Lung microvascular endothelial cell (primary cell): ENCODE measurements around the gene RPE. TPM values are rescaled to one million over a fixed set of nuclear protein-coding genes. Genes with fewer than 3 reads are reported as not detected.

Source experiments
- DNase-seq, 2 donors: peaks; one replicate each; pipeline versions ENCODE4 v3.0.0 to v3.0.0-alpha.2; 2010; ENCODE audit warnings: low read depth in 2 of 2
- total RNA-seq: library from RNA; depleted of rRNA; stranded (reverse); fragments of >200 nt; gene quantifications from 2 replicates; pipeline ENCODE4 v1.2.1, GENCODE V29; 2014

RPE gene
- total RNA-seq, 1 donor from 2014 or later, result 73.4 TPM

DNA sequence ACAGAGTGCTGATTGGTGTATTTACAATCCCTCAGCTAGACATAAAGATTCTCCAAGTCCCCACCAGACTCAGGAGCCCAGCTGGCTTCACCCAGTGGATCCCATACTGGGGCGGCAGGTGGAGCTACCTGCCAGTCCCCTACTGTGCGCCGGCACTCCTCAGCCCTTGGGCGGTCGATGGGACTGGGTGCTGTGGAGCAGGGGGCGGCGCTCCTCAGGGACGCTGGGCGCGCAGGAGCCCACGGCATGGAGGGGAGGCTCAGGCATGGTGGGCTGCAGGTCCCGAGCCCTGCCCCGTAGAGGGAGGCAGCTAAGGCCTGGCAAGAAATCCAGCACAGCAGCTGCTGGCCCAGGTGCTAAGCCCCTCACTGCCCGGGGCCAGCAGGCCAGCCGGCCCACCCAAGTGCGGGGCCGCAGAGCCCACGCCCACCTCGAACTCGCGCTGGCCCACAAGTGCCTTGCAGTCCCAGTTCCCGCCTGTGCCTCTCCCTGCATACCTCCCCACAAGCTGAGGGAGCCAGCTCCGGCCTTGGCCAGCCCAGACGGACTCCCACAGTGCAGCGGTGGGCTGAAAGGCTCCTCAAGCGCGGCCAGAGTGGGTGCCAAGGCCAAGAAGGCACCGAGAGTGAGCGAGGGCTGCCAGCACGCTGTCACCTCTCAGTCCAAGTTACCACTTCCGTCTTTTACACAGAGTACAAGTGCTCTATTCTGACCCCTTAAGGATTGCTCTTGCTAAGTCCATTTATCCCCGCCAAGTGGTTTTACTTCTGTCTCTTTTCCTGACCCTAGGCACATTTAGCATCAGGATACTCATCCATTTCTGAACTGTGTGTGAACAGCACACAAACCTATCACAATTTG, 1.7 kb upstream of the RPE start:
- DNase-seq, result no peak

DNA sequence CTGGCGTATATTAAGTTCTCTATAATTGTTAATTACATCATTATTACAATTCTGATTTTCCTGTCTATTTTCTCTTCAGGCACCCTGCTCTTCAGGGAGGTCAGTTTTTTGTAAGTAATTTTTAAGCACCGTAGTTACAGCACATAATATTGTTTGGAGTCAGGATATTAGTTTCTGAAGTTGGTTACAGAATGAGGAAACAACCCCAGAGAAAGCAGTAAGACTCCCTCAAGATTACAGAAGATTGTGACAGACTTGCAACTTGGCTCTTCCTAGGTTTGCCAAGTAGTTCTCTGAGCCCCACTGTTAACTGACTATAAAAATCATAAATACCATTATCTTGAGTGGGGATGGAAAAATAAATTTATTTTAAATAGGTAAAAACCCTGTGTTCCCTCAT, 921 bp downstream of the RPE start:
- no peak for DNase-seq

DNA sequence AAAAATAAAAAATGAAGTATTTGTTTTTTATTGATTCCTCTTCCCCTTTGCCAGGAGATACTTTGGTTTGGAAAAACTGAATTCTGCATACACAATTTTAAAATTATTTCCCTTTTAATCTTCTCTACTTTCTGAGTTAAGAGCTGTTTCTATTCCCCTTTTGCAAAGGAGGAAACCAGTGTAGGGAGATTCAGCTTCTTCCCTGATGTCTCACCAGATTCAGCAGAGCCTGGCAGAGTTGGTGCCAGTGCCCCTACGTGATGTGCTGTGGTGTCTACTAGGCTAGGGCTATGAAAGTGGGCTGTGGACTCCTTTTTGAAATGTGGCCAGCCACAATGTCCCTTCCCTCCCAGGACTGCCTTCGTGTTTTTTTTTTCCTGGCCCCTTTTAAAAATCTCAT, 2.4 kb downstream of the RPE start:
- no peak for DNase-seq

DNA sequence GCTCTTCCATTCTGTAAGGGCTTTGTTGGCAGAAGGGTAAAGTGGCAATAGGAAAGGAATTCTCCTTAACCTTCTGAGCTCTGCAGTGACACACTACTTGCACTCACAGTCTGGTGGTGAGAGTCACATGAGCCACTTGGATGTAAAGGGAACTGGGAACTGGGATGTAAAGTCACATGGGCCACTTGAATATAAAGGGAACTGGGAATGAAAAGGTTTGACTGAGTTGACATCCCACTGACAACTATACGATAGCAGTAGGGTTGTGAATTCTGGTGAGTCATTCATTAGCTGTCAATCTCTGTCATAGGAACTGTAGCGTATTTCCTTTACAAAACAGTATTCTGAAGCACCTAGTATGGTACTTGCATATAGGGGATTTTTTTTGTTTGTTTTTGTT, 5.5 kb downstream of the RPE start:
- DNase-seq, result peak in 1 of 2 donors; percentile 50

DNA sequence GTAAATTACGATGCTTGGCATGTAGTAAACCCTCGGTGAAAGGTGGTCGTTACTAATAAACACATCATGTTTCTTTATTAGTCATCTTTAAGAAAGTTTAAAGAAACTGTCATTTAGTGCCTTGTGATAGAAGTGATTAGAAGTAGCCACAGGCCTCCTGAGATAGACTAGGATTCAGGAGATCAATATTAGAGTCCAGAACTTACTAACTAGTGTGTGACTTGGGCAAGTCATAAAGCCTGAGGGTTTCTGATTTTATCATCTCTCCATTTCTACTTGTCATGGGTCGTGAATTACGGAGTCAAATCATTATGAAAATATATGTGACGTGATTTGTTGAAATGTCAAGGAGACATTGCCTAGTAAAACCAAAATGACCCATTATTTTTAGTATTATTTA, 6.7 kb downstream of the RPE start:
- no peak for DNase-seq

DNA sequence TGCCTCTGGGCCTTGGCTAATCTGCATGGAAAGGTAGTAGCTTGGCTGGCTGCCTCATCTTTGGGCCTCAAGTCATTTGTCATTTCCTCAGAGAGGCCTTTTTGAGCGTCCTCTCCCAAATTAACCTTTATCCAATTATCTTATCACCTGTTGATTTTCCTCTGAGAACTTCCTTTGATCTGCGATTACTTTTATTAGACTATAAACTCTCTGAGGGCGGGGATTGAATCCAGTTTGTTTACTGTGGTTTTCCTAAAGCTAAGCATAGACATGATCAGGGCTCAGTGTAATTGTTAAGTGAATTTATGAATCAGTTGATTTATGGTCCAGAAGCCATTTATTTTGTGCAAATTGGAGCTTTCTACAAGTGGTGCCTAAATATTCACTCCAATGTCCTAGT, 7.5 kb downstream of the RPE start:
- no peak for DNase-seq

DNA sequence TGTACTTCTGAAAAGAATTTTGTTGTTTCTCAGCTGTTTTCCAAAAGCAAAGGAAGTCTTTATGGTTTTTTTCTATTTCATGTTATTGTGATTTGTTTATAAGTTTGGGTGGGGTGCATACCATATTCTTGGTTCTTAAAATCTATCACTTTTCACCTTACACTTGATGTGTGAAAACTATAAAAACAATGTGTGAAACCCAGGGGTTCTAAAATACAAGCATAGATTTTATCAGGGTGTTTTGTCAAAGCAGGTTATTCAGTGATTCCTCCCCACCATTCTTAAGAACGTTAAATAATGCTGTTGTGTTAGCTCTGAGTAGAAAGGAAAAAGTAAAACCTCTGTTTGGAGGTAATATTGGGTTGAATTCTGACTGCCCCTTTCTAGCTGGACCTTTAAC, 17.7 kb downstream of the RPE start:
- DNase-seq, result no peak

DNA sequence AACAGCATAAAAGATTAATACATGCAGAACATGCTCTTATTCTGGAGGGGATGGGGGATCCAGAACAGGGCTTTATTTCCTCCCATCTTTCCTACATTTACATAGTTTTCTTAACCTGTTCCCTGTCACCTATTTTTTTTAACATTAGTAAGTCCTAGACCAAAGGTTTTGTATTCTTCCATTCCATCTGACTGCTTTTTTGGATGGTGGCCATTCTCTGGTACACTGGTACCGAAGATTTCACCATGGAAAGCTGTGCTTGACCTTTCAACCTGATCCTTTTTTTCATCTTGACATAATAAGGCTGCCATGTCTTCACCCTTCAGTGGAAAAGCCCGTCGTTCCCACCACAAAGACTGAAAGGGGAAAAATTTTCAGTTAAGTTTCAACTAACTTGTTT, 20.4 kb downstream of the RPE start:
- no peak for DNase-seq

DNA sequence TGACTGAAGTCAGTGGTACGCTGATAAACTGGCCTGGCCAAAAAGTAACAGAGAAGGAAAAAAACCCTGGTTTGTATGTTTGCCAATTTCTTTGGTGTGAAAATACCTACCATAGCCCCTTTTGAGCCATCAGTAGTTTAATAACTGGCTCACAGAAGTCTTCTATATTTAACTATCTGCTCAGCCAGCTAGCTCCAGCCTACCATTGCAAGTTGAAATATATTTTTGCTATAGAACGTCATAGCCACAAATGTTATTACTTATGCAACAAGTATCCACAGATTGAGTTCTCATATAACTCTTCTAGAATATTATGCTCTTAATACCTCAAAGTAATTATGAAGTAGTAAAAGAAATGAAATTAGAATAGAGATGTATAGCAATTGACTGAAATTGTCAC, 25.2 kb downstream of the RPE start:
- DNase-seq, result no peak

DNA sequence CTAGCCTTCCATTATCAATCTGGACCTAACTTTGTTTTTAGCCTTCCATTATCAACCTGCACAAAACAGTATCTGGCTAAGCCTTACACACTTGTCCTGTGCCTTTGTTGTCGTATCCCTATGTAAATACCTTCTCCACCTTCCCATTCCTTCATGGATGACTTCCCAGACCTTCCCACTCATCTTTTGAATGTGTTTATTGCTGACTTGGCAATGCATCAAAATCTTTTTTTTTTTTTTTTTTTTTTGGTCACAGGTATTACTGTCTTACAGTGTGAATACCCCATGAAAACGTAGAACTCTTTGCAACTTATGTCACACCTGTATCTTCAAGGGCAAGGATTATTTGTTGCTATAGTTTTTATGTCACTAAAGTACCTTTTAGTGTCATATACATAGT, 25.7 kb downstream of the RPE start:
- DNase-seq, result no peak

DNA sequence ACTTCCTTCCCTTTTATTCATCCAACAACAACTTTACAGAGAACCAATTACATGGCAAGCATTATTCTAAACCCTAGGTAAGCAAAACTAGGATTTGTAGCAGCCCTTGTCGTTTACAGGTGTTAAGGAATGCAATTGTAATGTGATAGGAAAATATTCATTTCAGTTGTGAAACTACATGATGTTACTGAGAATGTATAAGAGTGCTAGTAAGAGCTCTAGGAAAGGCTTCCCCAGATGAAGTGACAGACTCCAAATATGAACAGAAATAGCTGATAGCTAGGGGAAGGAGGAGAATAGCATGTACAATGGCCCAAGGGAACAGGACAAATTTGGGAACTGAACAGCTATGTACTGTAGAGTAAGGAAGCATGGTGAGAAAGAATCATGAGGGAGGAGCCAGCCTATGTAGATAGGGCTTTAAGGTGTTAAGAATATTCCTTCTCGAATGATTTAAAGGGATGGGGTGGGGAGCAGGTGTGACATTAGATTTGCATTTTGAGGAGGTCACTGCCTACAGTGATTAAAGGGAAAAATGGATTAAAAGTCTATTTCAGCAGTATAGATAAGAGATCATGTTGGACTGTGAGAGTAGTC, 31.7 kb downstream of the RPE start:
- DNase-seq, result no peak

DNA sequence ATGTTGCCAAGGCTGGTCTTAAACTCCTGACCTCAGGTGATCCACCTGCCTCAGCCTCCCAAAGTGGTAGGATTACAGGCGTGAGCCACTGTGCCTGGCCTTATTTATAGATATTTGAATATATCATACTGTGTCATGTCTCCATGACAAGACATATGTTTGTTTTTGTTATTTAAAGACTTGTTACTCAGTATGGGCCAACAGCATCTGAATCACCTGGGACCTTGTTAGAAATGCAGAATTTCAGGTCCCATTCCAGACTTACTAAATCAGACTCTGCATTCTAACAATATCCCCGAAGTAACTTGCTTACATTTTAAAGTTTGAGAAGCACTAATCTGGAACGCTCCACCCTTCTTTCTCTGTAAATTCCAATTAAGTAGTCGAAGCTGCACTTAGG, 33.2 kb downstream of the RPE start:
- DNase-seq, result no peak

DNA sequence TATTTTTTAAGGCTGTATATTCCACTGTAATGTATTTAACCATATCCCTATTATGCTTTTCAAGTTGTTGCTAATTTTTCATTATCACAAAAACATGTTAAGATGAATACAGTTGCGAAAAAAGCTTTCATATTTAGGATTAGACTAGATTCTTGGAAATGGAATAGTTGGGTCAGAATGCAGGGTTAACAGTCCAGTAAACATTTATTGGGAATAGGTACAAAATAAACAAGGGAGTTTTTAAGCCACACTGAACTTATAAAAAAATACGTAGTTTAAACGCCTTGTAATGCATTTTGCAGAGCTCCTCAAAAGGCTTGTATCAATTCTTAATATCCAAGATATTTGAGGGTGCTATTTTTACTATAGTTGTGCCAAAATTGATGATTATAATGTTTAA, 35.6 kb downstream of the RPE start:
- DNase-seq, result no peak

DNA sequence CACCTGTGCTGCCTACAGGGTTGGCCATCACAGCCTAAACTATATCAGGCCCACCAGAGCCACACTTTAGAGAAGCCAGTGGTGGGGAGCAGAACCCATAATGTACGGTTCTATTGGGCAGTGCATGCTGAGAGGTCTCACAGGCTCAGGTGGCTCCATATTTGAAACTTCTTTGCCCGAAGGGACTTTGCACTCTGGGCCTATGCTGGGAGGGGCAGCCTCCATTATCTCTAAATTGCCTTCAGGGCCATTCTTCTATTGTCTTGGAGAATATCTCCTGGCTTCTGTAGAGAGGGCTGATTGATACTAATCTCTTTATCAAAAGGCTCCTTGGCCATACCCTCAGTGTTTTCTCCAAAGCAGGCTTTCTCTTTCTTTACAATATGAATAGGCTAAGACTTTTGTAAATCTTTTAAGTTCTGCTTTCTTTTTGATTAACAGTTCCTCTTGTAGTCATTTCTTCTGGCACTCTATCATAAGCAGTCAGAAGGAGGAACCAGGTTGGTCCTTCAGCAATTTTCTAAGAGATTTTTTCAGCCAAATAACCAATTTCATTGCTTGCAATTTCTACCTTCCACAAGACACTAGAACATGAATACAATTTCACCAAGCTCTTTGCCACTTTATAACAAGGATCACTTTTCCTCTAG, 44.5 kb downstream of the RPE start:
- no peak for DNase-seq

DNA sequence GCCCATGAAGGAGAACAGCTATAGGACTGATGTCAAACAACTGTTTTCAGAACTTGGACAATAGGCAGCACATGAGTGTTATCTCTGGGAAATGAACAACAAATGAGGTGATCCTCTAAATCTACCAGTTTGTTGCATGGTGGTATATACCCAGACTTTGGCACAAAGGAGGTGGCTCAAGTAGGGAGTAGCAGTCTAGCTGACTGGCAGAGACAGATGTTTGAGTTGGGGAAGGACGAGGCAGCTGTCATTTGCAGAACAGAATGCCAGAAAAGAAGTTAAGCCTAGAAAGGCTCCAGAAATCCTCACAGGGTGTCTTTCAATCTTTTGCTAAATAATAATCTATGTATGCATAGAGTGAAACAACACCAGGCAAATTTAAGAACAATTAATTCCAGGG, 47.4 kb downstream of the RPE start:
- no peak for DNase-seq

DNA sequence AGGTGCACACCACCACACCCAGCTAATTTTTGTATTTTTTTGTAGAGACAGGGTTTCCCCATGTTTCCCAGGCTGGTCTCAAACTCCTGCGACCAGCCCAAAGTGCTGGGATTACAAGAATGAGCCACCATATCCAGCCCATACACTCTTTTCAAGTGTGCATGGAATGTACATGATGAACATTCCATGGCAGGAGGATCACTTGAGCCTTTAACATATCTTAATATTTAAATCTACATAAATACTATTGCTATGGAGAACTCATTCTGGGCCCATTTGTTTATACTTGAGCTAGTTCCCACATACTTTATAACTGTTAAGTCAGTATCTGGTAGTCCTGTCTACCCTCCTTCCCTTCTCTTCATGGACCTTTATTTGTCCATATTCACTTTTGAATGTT, 48.4 kb downstream of the RPE start:
- DNase-seq, result no peak

DNA sequence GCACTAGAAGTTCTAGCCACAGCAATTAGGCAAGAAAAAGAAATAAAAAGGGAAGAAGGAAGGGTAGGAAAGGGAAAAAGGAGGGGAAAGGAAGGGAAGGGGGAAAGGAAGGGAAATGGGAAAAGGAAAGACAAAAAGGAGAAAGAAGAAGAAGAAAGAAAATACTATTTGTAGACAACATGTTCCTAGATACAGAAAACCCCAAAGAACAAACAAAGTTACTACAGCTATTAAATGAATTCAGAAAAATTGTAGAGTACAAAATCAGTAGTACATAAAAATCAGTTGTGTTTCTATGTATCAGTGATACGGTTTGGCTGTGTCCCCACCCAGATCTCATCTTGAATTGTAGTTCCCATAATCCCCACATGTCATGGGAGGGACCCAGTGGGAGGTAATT, 52.3 kb downstream of the RPE start:
- no peak for DNase-seq

DNA sequence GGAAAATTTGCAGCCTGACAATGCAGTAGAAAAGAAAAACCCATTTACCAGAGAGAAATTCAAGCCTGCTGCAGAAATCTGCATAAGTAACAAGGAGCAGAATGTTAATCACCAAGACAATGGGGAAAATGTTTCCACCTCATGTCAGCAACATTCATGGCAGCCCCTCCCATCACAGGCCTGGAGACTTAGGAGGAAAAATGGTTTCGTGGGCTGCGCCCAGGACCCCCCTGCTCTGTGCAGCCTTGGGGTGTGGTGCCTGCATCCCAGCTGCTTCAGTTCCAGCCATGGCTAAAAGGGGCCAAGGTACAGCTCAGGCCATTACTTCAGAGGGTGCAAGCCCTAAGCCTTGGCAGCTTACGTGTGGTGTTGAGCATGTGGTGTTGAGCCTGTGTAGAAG, 53.4 kb downstream of the RPE start:
- no peak for DNase-seq

DNA sequence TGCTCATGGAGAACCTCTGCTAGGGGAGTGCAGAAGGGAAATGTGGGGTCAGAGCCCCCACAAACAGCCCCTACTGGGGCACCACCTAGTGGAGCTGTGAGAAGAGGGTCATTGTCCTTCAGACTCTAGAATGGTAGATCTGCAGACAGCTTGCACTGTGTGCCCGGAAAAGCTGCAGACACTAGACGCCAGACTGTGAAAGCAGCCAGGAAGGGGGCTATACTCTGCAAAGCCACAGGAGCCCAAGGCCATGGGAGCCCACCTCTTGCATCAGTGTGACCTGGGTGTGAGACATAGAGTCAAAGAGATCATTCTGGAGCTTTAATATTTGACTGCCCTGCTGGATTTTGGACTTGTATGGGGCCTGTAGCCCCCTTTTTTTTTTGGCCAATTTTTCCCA, 60.9 kb downstream of the RPE start:
- no peak for DNase-seq
